Right lobe of liver (tissue), 6 donors: ENCODE measurements around the gene CENPQ. TPM values are rescaled to one million over a fixed set of nuclear protein-coding genes. Genes with fewer than 3 reads are reported as not detected.

Source experiments
- ATAC-seq, 4 donors: fragments of 200-7000 bp; cut with Tn5 transposase; one replicate each; pipeline ENCODE4 v1.9.1; 2020; ENCODE audit warnings: mild to moderate bottlenecking in 4 of 4, moderate library complexity in 4 of 4
- DNase-seq, 3 donors: peaks; one replicate each; pipeline ENCODE4 v3.0.0-alpha.2; 2020
- H3K27ac ChIP-seq, 3 donors: fragments of 200-600 bp; one replicate each; pipeline ENCODE4 v1.8.0; 2022
- H3K27me3 ChIP-seq, 2 donors: fragments of 200-600 bp; one replicate each; pipeline ENCODE4 v1.8.0; 2022
- H3K36me3 ChIP-seq, 4 donors: fragments of 200-600 bp; sonication (generic) in 1 of 4; one replicate each; pipeline versions ENCODE4 v1.5.1 to v1.8.0; 2017 to 2022; ENCODE audit warnings: control low read depth in 1 of 4
- H3K4me1 ChIP-seq, 4 donors: fragments of 200-600 bp; sonication (generic) in 1 of 4; one replicate each; pipeline versions ENCODE4 v1.5.1 to v1.8.0; 2017 to 2022; ENCODE audit warnings: control low read depth in 1 of 4
- H3K4me3 ChIP-seq, 3 donors: fragments of 200-600 bp; one replicate each; pipeline ENCODE4 v1.8.0; 2022
- H3K9me3 ChIP-seq, 4 donors: fragments of 200-600 bp; sonication (generic) in 1 of 4; one replicate each; pipeline versions ENCODE4 v1.5.1 to v1.8.0; 2017 to 2022; ENCODE audit warnings: control low read depth in 1 of 4
- CTCF ChIP-seq, 4 donors: fragments of 200-600 bp in 3 of 4; fragments of 450-650 bp in 1 of 4; IDR thresholded peaks; one replicate each; pipeline versions ENCODE4 v1.5.1 to v1.8.0; 2016 to 2022; ENCODE audit warnings: antibody characterized with exemption in 4 of 4, mild to moderate bottlenecking in 2 of 4
- POLR2A ChIP-seq: fragments of 450-650 bp; IDR thresholded peaks from one replicate; pipeline ENCODE4 v1.6.1; 2017; ENCODE audit warnings: antibody characterized with exemption, mild to moderate bottlenecking
- WGBS: methylation state at CpG from one replicate; pipeline ENCODE4 v1.1.6; 2018; ENCODE audit warnings: low coverage, low lambda C conversion rate; ENCODE audit not compliant: insufficient coverage; ENCODE audit errors: missing lambda C conversion rate; 5-methylcytosine and 5-hydroxymethylcytosine counted together
- intact Hi-C, 2 donors: fragments of 100-400 bp; cut with DNase I; formaldehyde crosslinking; loops; one replicate each; pipeline versions ENCODE4 v1.11.2 to v1.14.1; 2022
- total RNA-seq, 6 experiments: library from RNA; depleted of rRNA in 2 of 6; stranded (reverse); fragments of >200 nt in 2 of 6; fragmentation: NEBNext Ultra II Directional in 3 of 6; extraction: Animal tissue kit (Norgen Biotek cat#: 25700) in 3 of 6; gene quantifications; one replicate each; pipeline versions ENCODE4 v1.1.0 to v1.2.4, GENCODE V29; 2016 to 2023
- donor health status: DM: no; HTN: yes; CAD: no.
- donor health status: DM: no; HTN: no; CAD: no.
- donor health status: DM: no; HTN: no; CAD: no.
- donor health status: DM: no; HTN: yes; CAD: no.
- donor health status: DM: no; HTN: yes; CAD: no.

CENPQ gene
- total RNA-seq, 6 experiments from 2014 or later, result 0.49 to 3.6 (median 1.1) TPM

DNA sequence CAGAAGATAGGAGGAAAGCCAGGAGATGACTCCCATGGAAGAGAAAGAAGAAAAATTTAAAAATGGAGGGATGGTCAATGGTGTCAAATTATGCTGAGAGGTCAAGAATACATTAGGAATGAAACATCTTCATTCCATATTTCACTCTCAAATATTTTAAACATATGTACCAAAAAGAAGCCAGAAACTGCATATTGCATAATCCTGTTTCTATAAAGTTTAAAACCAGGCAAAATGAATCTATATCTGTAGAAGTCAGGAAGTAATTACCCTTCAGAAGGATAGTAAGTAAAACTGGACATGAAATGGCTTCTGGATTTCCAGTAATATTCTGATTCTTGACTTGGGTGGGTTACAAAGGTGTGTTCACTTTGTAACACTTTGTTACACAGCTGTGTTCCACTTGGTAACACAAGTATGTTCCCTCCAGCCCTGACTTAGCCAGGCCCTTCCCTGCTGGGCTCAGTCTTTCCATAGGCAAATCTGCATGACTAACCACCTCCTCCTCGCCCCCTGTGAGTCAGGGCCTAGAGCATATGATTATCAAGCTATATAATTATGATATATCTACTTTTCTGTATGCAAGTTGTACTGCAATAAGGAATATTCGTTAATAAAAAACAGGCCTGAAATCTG, 67.1 kb downstream of the CENPQ start:
- H3K27me3 ChIP-seq, result no peaks in the 10 kb centered on the region
- H3K9me3 ChIP-seq, result no peaks in the 10 kb centered on the region
- no peak for ATAC-seq
- intact Hi-C loops, result loop anchor here in 1 of 2 donors (10.0 kb wide), 1 partner anchor 85 kb away; no protein-coding TSS in a partner anchor
- 79% methylated on average over 2 of the region's 2 CpGs for WGBS
- H3K27ac ChIP-seq, result no peak overlapping the region
- H3K36me3 ChIP-seq, result no peaks in the 10 kb centered on the region
- no peak for DNase-seq
- peaks cover 0 to 25% (median 9%) of the 10 kb centered on the region in 4 donors for H3K4me1 ChIP-seq
- H3K4me3 ChIP-seq, result no peak overlapping the region
- TF ChIP-seq POLR2A (no peak), CTCF (IDR thresholded peaks at IDR 0.05) (no peak)

- peaks cover 0 to 7% (median under 1%) of the 10 kb centered on the region in 4 donors for H3K4me1 ChIP-seq
- H3K36me3 ChIP-seq, result no peaks in the 10 kb centered on the region
- intact Hi-C loops, result loop anchor here in 1 of 2 donors (10.0 kb wide), 1 partner anchor 83 kb away; no protein-coding TSS in a partner anchor
- H3K9me3 ChIP-seq, result no peaks in the 10 kb centered on the region
- DNase-seq, result no peak
- TF ChIP-seq POLR2A (no peak), CTCF (IDR thresholded peaks at IDR 0.05) (peak; percentile 78 to 92 (median 86))
- ATAC-seq, result peak; percentile 91 to 98 (median 95)
- no peaks in the 10 kb centered on the region for H3K27me3 ChIP-seq
- peak overlapping the region; percentile 17 to 41 (median 30) for H3K4me3 ChIP-seq
- H3K27ac ChIP-seq, result no peak overlapping the region
- WGBS, result 0% methylated on average over 3 of the region's 3 CpGs
Observed at GRCh38 chr6:49531774-49532569, 68.8 kb downstream of the CENPQ start.

DNA sequence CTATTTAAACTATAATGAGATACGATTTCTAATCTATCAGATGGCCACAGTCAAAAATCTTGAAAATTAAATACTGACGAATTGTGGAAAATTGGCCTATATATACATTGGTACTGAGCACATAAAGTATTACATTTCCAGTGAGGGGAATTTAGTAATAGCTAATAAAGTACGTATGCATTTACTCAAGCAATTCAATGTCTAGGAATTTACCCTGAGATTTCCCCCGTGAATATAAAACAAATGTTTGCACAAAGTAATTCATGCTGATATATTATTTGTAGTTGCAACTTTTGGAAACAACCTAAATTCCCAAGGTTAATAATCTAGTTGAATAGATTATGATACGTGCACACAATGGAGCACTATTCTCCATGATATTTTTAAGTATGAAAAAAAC, 72.6 kb downstream of the CENPQ start:
- ATAC-seq, result no peak
- Histone ChIP-seq H3K4me1 (no peaks in the 10 kb centered on the region), H3K27me3 (no peaks in the 10 kb centered on the region), H3K36me3 (no peaks in the 10 kb centered on the region), H3K9me3 (no peaks in the 10 kb centered on the region), H3K27ac (no peak overlapping the region), H3K4me3 (no peak overlapping the region)
- intact Hi-C loops, result loop anchor here in 1 of 2 donors (10.0 kb wide), 1 partner anchor 79 kb away; no protein-coding TSS in a partner anchor
- no peak for TF ChIP-seq CTCF (IDR thresholded peaks at IDR 0.05)
- no peak for TF ChIP-seq POLR2A
- WGBS, result 76% methylated on average over 5 of the region's 5 CpGs
- DNase-seq, result no peak

GRCh38 chr6:49539102-49539501, 75.9 kb downstream of the CENPQ start:
- Histone ChIP-seq H3K4me3 (no peak overlapping the region), H3K4me1 (no peaks in the 10 kb centered on the region), H3K27me3 (no peaks in the 10 kb centered on the region), H3K9me3 (no peaks in the 10 kb centered on the region), H3K27ac (no peak overlapping the region), H3K36me3 (no peaks in the 10 kb centered on the region)
- intact Hi-C loops, result loop anchor here in 1 of 2 donors (10.0 kb wide), 1 partner anchor 76 kb away; no protein-coding TSS in a partner anchor
- TF ChIP-seq CTCF (IDR thresholded peaks at IDR 0.05), result no peak
- TF ChIP-seq POLR2A, result no peak
- WGBS, result 96% methylated on average over 3 of the region's 3 CpGs
- no peak for DNase-seq
- no peak for ATAC-seq
